Gastrocnemius medialis (tissue), 4 donors: ENCODE data around the gene AFF3.

Experiments
- CTCF ChIP-seq, 5 experiments: fragments of 450-650 bp in 3 of 5; fragments of 200-600 bp in 2 of 5; sonication (generic) in 2 of 5; IDR thresholded peaks in 4 of 5; conservative IDR thresholded peaks in 1 of 5; 1 replicate in 4 of 5; 2 replicates in 1 of 5; pipeline ENCODE4 v1.5.1; 2016 to 2019; ENCODE audit warnings: antibody characterized with exemption in 5 of 5, mild to moderate bottlenecking in 3 of 5, moderate library complexity in 3 of 5
- POLR2A ChIP-seq, 2 donors: fragments of 450-650 bp; IDR thresholded peaks; one replicate each; pipeline ENCODE4 v1.6.1; 2017; ENCODE audit warnings: antibody characterized with exemption in 2 of 2, mild to moderate bottlenecking in 2 of 2, moderate library complexity in 2 of 2

GRCh38 chr2:99825630-99826029 is 316.8 kb downstream of the AFF3 start:
- TF ChIP-seq CTCF (IDR thresholded peaks at IDR 0.05 in 4 of 5, conservative IDR thresholded peaks at IDR 0.05 in 1 of 5) (no peak), POLR2A (IDR thresholded peaks at IDR 0.05) (no peak)
